Vagina (tissue), 2 donors: Measurements from ENCODE around the gene S100A5.
"Not testable (repeated sequence)": the region's sequence is repeated elsewhere in the genome, so short reads cannot be mapped to it uniquely, and the experiment has no call there.

Experiments used
- CTCF ChIP-seq, 3 experiments: fragments of 450-650 bp in 2 of 3; fragments of 200-600 bp in 1 of 3; sonication (generic) in 1 of 3; IDR thresholded peaks; one replicate each; pipeline ENCODE4 v1.5.1; 2017 to 2019; ENCODE audit warnings: antibody characterized with exemption in 3 of 3, mild to moderate bottlenecking in 2 of 3, moderate library complexity in 2 of 3
- POLR2A ChIP-seq, 2 donors: fragments of 450-650 bp; IDR thresholded peaks; one replicate each; pipeline ENCODE4 v1.6.1; 2017; ENCODE audit warnings: antibody characterized with exemption in 2 of 2, mild to moderate bottlenecking in 2 of 2, moderate library complexity in 2 of 2
- POLR2AphosphoS5 ChIP-seq, 2 donors: sonication (generic); formaldehyde crosslinking; IDR thresholded peaks; one replicate each; pipeline ENCODE4 v1.9.0; 2017; ENCODE audit warnings: antibody characterized with exemption in 2 of 2, mild to moderate bottlenecking in 2 of 2, low read depth in 1 of 2; ENCODE audit not compliant: insufficient read depth in 1 of 2

GRCh38 chr1:153582836-153583235 lies 42.1 kb upstream of the S100A5 start:
- TF ChIP-seq CTCF (IDR thresholded peaks at IDR 0.05); POLR2A (IDR thresholded peaks at IDR 0.05); POLR2AphosphoS5 (IDR thresholded peaks at IDR 0.05; ENCODE audit: insufficient read depth in 1 of 2, low read depth in 1 of 2): not testable (repeated sequence)
